GM13977 (cell line): ENCODE data around the gene ESPNL.

Experiments used
- DNase-seq: peaks from one replicate; pipeline ENCODE4 v3.0.0; 2012; ENCODE audit warnings: low spot score
- CTCF ChIP-seq: IDR thresholded peaks from 2 replicates; pipeline ENCODE4 v1.5.1; 2012; ENCODE audit warnings: mild to moderate bottlenecking, control low read depth; ENCODE audit not compliant: insufficient read depth; ENCODE audit errors: extremely low read depth, missing control alignments
- in situ Hi-C: fragments of 300-500 bp; cut with MboI; formaldehyde crosslinking; loops from one replicate; pipeline ENCODE4 v1.12.0; 2022; ENCODE audit warnings: low sequenced_read_pairs, low pct_unique_long_range_greater_than_20kb, mixed read lengths, inconsistent platforms; ENCODE audit not compliant: unreplicated experiment

The ESPNL gene

GRCh38 chr2:238125127-238125885 lies 25.2 kb downstream of the ESPNL start:
- no peak for TF ChIP-seq CTCF
- in situ Hi-C loops, result no loop called here
- DNase-seq, result no peak

GRCh38 chr2:238126338-238126737 lies 26.2 kb downstream of the ESPNL start:
- no peak for DNase-seq
- TF ChIP-seq CTCF, result no peak
- in situ Hi-C loops, result no loop called here

GRCh38 chr2:238126775-238127164 lies 26.6 kb downstream of the ESPNL start:
- no peak for DNase-seq
- TF ChIP-seq CTCF, result no peak
- in situ Hi-C loops, result no loop called here

- no peak for TF ChIP-seq CTCF
- in situ Hi-C loops, result no loop called here
- DNase-seq, result no peak
These were observed 27.3 kb downstream of the ESPNL start for GRCh38 chr2:238127165-238128060.

GRCh38 chr2:238128061-238128440 lies 27.9 kb downstream of the ESPNL start:
- DNase-seq, result no peak
- in situ Hi-C loops, result no loop called here
- TF ChIP-seq CTCF, result no peak

- DNase-seq, result no peak
- in situ Hi-C loops, result no loop called here
- no peak for TF ChIP-seq CTCF
These were observed 28.4 kb downstream of the ESPNL start for GRCh38 chr2:238128534-238129001.
